Liver (tissue), 3 donors: ENCODE results near the gene MYO9A.

Experiments
- CTCF ChIP-seq: fragments of 150-350 bp; IDR thresholded peaks from 2 replicates; pipeline ENCODE4 v1.5.1; 2017; ENCODE audit warnings: improper control_type of control experiment, low read depth, low read length; ENCODE audit not compliant: missing input control
- EGR1 ChIP-seq, 2 donors: IDR thresholded peaks; 2 replicates each; pipeline ENCODE4 v1.6.1; 2016 to 2018; ENCODE audit warnings: antibody characterized with exemption in 2 of 2, low read depth in 2 of 2
- HNF4A ChIP-seq, 2 donors: conservative IDR thresholded peaks; 2 replicates each; pipeline ENCODE4 v1.6.1; 2016; ENCODE audit warnings: antibody characterized with exemption in 2 of 2, mild to moderate bottlenecking in 2 of 2
- RAD21 ChIP-seq, 2 donors: IDR thresholded peaks; 2 replicates each; pipeline ENCODE4 v1.6.1; 2016; ENCODE audit warnings: antibody characterized with exemption in 2 of 2, mild to moderate bottlenecking in 2 of 2
- REST ChIP-seq: IDR thresholded peaks from 2 replicates; pipeline ENCODE4 v1.6.1; 2016; ENCODE audit warnings: antibody characterized with exemption, mild to moderate bottlenecking
- donor health status: healthy.
- donor health status: healthy.

DNA sequence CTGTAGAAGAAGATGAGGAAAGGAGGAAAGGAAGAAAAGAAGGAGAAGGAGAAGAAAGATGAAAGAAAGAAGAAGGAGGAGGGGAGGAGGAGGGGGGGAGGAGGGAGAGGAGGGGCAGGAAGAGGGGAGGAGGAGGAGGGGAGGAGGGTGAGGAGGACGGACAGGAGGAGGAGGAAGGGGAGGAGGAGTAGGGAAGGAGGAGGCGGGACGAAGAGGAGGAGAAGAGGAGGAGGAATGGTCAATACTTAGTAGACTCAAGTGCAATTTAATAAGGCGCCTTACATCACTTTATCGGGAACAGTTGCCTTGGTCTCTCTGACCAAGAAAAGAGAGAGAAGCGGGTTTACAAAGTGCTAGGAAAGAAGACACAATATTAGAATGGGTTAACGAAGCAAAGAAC is 331.3 kb downstream of the MYO9A start:
- TF ChIP-seq CTCF (no peak), HNF4A (conservative IDR thresholded peaks at IDR 0.05) (no peak), REST (no peak), EGR1 (IDR thresholded peaks at IDR 0.05; ENCODE audit: low read depth in 2 of 2) (no peak), RAD21 (IDR thresholded peaks at IDR 0.05) (no peak)
